Panc1 (cell line): ENCODE measurements around the gene MLEC.

Source experiments
- POLR2AphosphoS5 ChIP-seq: IDR thresholded peaks from 2 replicates; pipeline ENCODE4 v1.6.1; 2012; ENCODE audit warnings: mild to moderate bottlenecking, low read depth, low read length, moderate library complexity
- TF ChIP-seq, protein P1 (sequence below): fragments of 450-650 bp; IDR thresholded peaks from 2 replicates; pipeline ENCODE4 v1.5.1; 2017; ENCODE audit warnings: mild to moderate bottlenecking
- TF ChIP-seq, protein P2 (sequence below), 2 experiments: IDR thresholded peaks; 2 replicates each; pipeline ENCODE4 v1.6.1; 2011 to 2012; ENCODE audit warnings: low read depth in 2 of 2, control low read depth in 1 of 2, low read length in 1 of 2, mild to moderate bottlenecking in 1 of 2, moderate library complexity in 1 of 2; ENCODE audit not compliant: insufficient read depth in 1 of 2

DNA sequence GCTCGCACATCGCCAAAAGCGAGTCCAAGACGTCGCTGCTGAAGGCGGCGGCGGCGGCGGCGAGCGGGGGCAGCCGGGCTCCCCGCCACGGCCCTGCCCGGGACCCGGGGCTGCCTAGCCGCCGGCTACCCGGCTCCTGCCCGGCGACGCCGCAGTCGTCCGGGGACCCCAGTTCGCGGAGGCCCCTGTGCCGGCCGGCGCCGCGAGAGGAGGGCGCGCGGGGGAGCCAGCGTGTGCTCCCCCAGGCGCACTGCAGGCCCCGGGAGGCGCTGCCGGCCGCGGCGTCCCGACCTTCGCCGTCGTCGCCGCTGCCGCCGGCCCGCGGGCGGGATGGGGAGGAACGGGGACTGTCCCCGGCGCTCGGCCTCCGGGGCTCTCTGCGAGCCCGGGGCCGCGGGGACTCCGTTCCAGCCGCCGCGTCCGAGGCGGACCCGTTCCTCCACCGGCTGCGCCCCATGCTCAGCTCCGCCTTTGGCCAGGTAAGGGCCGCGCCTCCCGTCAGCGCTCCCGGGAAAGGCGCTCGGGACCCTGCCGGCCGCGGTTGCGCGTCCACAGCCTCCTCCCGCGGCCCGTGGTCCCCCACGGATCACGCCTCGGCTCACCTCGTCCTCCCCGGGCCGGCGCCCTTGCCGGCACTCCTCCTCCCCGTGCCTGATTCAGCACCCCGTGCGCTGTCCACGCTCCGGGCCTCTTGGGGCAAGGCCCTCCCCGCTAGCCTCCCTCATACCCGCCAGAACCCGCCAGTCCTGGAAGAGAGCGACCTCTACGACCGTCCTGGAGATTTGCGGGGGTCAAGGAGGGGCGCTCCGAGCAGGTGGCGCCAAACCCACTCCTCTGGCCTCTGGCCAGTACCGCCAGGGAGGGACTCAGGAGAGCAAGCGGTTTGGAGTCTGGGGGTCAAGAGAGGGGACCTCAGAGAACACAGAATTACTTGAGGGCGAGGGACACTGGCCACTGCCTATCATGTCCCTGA is 45.8 kb upstream of the MLEC start:
- TF ChIP-seq, protein P1, sequence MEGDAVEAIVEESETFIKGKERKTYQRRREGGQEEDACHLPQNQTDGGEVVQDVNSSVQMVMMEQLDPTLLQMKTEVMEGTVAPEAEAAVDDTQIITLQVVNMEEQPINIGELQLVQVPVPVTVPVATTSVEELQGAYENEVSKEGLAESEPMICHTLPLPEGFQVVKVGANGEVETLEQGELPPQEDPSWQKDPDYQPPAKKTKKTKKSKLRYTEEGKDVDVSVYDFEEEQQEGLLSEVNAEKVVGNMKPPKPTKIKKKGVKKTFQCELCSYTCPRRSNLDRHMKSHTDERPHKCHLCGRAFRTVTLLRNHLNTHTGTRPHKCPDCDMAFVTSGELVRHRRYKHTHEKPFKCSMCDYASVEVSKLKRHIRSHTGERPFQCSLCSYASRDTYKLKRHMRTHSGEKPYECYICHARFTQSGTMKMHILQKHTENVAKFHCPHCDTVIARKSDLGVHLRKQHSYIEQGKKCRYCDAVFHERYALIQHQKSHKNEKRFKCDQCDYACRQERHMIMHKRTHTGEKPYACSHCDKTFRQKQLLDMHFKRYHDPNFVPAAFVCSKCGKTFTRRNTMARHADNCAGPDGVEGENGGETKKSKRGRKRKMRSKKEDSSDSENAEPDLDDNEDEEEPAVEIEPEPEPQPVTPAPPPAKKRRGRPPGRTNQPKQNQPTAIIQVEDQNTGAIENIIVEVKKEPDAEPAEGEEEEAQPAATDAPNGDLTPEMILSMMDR = no peak
- no peak for TF ChIP-seq POLR2AphosphoS5
- TF ChIP-seq, protein P2, sequence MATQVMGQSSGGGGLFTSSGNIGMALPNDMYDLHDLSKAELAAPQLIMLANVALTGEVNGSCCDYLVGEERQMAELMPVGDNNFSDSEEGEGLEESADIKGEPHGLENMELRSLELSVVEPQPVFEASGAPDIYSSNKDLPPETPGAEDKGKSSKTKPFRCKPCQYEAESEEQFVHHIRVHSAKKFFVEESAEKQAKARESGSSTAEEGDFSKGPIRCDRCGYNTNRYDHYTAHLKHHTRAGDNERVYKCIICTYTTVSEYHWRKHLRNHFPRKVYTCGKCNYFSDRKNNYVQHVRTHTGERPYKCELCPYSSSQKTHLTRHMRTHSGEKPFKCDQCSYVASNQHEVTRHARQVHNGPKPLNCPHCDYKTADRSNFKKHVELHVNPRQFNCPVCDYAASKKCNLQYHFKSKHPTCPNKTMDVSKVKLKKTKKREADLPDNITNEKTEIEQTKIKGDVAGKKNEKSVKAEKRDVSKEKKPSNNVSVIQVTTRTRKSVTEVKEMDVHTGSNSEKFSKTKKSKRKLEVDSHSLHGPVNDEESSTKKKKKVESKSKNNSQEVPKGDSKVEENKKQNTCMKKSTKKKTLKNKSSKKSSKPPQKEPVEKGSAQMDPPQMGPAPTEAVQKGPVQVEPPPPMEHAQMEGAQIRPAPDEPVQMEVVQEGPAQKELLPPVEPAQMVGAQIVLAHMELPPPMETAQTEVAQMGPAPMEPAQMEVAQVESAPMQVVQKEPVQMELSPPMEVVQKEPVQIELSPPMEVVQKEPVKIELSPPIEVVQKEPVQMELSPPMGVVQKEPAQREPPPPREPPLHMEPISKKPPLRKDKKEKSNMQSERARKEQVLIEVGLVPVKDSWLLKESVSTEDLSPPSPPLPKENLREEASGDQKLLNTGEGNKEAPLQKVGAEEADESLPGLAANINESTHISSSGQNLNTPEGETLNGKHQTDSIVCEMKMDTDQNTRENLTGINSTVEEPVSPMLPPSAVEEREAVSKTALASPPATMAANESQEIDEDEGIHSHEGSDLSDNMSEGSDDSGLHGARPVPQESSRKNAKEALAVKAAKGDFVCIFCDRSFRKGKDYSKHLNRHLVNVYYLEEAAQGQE (IDR thresholded peaks at IDR 0.05; ENCODE audit: insufficient read depth in 1 of 2, low read depth in 2 of 2, low read length in 1 of 2) = peak; percentile 90 to 94
